ENCODE measurements around the gene FN3K.
A peak's percentile ranks its signal among the peaks of the same experiment; 100 is the strongest.
"Not testable (repeated sequence)": the region's sequence is repeated elsewhere in the genome, so short reads cannot be mapped to it uniquely, and the experiment has no call there.

FN3K gene

GRCh38 chr17:82737967-82738877, 2.8 kb downstream of the FN3K start:
- DNase-seq (ENCODE audit: low read depth): no peak

GRCh38 chr17:82740906-82741759, 5.7 kb downstream of the FN3K start:
- no peak for DNase-seq (ENCODE audit: low read depth)

- no peak for DNase-seq (ENCODE audit: low read depth)
Measured at GRCh38 chr17:82743344-82744219, 8.2 kb downstream of the FN3K start.

- not testable (repeated sequence) for DNase-seq (ENCODE audit: low read depth)
Measured at GRCh38 chr17:82744736-82745135, 9.3 kb downstream of the FN3K start.

GRCh38 chr17:82745524-82745923, 10.1 kb downstream of the FN3K start:
- no peak for DNase-seq (ENCODE audit: low read depth)

GRCh38 chr17:82748756-82749155, 13.3 kb downstream of the FN3K start:
- DNase-seq (ENCODE audit: low read depth): no peak

- no peak for DNase-seq (ENCODE audit: low read depth)
Measured at GRCh38 chr17:82750241-82750908, 15.0 kb downstream of the FN3K start.

- DNase-seq (ENCODE audit: low read depth): no peak
Measured at GRCh38 chr17:82751171-82751570, 15.8 kb downstream of the FN3K start.

GRCh38 chr17:82751571-82752370, 16.4 kb downstream of the FN3K start, which contains the start of gene TBCD:
TSS of gene TBCD (plus strand) at chr17:82752065. CDS start at chr17:82752194, 129 bp downstream.
- peak; percentile 87 for DNase-seq (ENCODE audit: low read depth)

GRCh38 chr17:82752371-82753200, 17.2 kb downstream of the FN3K start:
- DNase-seq (ENCODE audit: low read depth): peak; percentile 37

- no peak for DNase-seq (ENCODE audit: low read depth)
Measured at GRCh38 chr17:82753201-82753464, 17.7 kb downstream of the FN3K start.

GRCh38 chr17:82754297-82755208, 19.1 kb downstream of the FN3K start:
- DNase-seq (ENCODE audit: low read depth): no peak

GRCh38 chr17:82756166-82756565, 20.8 kb downstream of the FN3K start:
- no peak for DNase-seq (ENCODE audit: low read depth)

- no peak for DNase-seq (ENCODE audit: low read depth)
Measured at GRCh38 chr17:82765371-82765770, 30.0 kb downstream of the FN3K start.

GRCh38 chr17:82767041-82767754, 31.8 kb downstream of the FN3K start:
- no peak for DNase-seq (ENCODE audit: low read depth)

GRCh38 chr17:82769041-82769440, 33.6 kb downstream of the FN3K start:
- DNase-seq (ENCODE audit: low read depth): no peak

- no peak for DNase-seq (ENCODE audit: low read depth)
Measured at GRCh38 chr17:82772026-82772425, 36.6 kb downstream of the FN3K start.

- not testable (repeated sequence) for DNase-seq (ENCODE audit: low read depth)
Measured at GRCh38 chr17:82774456-82774855, 39.0 kb downstream of the FN3K start.

Measured in activated T-helper 1 cell treated with Interleukin-2 at 50 U/mL for 16 hours (primary cell).